GM23338 (cell line): ENCODE results near the gene BRD7. TPM values are rescaled to one million over a fixed set of nuclear protein-coding genes. Genes with fewer than 3 reads are reported as not detected.

ENCODE experiments used
- ATAC-seq: fragments of 200-7000 bp; cut with Tn5 transposase; 3 replicates; pipeline ENCODE4 v1.9.1; 2020
- DNase-seq: peaks from one replicate; pipeline ENCODE4 v3.0.0-alpha.2; 2015; ENCODE audit warnings: low spot score
- H2AFZ ChIP-seq: fragments of 200-600 bp; sonication (generic); 2 replicates; pipeline ENCODE4 v1.8.0; 2016; ENCODE audit warnings: antibody characterized with exemption, mild to moderate bottlenecking, moderate library complexity
- H3F3A ChIP-seq: fragments of 200-600 bp; sonication (generic); replicated peaks from 2 replicates; pipeline ENCODE4 v1.8.0; 2017; ENCODE audit warnings: antibody characterized with exemption, mixed run types, low read depth
- H3K27ac ChIP-seq: fragments of 200-600 bp; sonication (generic); 2 replicates; pipeline ENCODE4 v1.6.1; 2016; ENCODE audit warnings: low read depth
- H3K27me3 ChIP-seq: fragments of 200-600 bp; sonication (generic); 2 replicates; pipeline ENCODE4 v1.8.0; 2016; ENCODE audit warnings: mild to moderate bottlenecking, mixed run types, moderate library complexity; ENCODE audit not compliant: insufficient read depth
- H3K36me3 ChIP-seq: fragments of 200-600 bp; sonication (generic); 2 replicates; pipeline ENCODE4 v1.8.0; 2016; ENCODE audit warnings: mild to moderate bottlenecking; ENCODE audit not compliant: insufficient read depth
- H3K4me1 ChIP-seq: fragments of 200-600 bp; sonication (generic); 2 replicates; pipeline ENCODE4 v1.8.0; 2016; ENCODE audit warnings: mild to moderate bottlenecking, moderate library complexity; ENCODE audit not compliant: insufficient read depth
- H3K4me2 ChIP-seq: fragments of 200-600 bp; sonication (generic); 2 replicates; pipeline ENCODE4 v1.7.1; 2017; ENCODE audit warnings: mixed run types
- H3K4me3 ChIP-seq: fragments of 200-600 bp; sonication (generic); 2 replicates; pipeline ENCODE4 v1.6.1; 2016; ENCODE audit warnings: mixed run types
- H3K79me2 ChIP-seq: fragments of 200-600 bp; sonication (generic); replicated peaks from 2 replicates; pipeline ENCODE4 v1.8.0; 2017; ENCODE audit warnings: mild to moderate bottlenecking; ENCODE audit not compliant: insufficient read depth
- H3K9me2 ChIP-seq: fragments of 200-600 bp; sonication (generic); 2 replicates; pipeline ENCODE4 v1.8.0; 2017; ENCODE audit not compliant: insufficient read depth
- H4K20me1 ChIP-seq: fragments of 200-600 bp; sonication (generic); replicated peaks from 2 replicates; pipeline ENCODE4 v1.8.0; 2017; ENCODE audit warnings: mild to moderate bottlenecking; ENCODE audit not compliant: insufficient read depth
- H3K27ac Mint-ChIP-seq: 2 replicates; pipeline ENCODE4 v1.8.0; 2020; ENCODE audit warnings: inconsistent platforms, mild to moderate bottlenecking, moderate library complexity, mixed read lengths
- H3K27me3 Mint-ChIP-seq: 3 replicates; pipeline ENCODE4 v1.8.0; 2022; ENCODE audit warnings: low read depth, mild to moderate bottlenecking, moderate library complexity, mixed read lengths, inconsistent platforms; ENCODE audit not compliant: insufficient read depth, poor library complexity
- H3K36me3 Mint-ChIP-seq: 3 replicates; pipeline ENCODE4 v1.8.0; 2021; ENCODE audit warnings: low read depth, mild to moderate bottlenecking, inconsistent platforms, moderate library complexity, mixed read lengths
- H3K4me1 Mint-ChIP-seq: 3 replicates; pipeline ENCODE4 v1.8.0; 2020; ENCODE audit warnings: mild to moderate bottlenecking, inconsistent platforms, mixed read lengths
- H3K4me3 Mint-ChIP-seq: 3 replicates; pipeline ENCODE4 v1.8.0; 2021; ENCODE audit warnings: moderate library complexity, mild to moderate bottlenecking, inconsistent platforms, mixed read lengths
- H3K9me3 Mint-ChIP-seq: 3 replicates; pipeline ENCODE4 v1.8.0; 2020; ENCODE audit warnings: moderate library complexity, mild to moderate bottlenecking, inconsistent platforms, mixed read lengths
- CREB1 ChIP-seq: fragments of 250-450 bp; sonication (Bioruptor Pico); IDR thresholded peaks from 2 replicates; pipeline ENCODE4 v1.5.0; 2020; ENCODE audit warnings: low read depth, mild to moderate bottlenecking, moderate library complexity
- CTCF ChIP-seq, 2 experiments: fragments of 200-600 bp in 1 of 2; sonication (generic) in 1 of 2; conservative IDR thresholded peaks; 2 replicates each; pipeline versions ENCODE4 v1.5.1 to v1.6.1; 2016 to 2017; ENCODE audit warnings: antibody characterized with exemption in 2 of 2, low read depth in 2 of 2, mild to moderate bottlenecking in 2 of 2, moderate library complexity in 1 of 2
- EZH2 ChIP-seq: fragments of 200-600 bp; sonication (generic); IDR thresholded peaks from one replicate; pipeline ENCODE4 v1.8.0; 2017; ENCODE audit warnings: antibody characterized with exemption, mild to moderate bottlenecking, low read depth; ENCODE audit not compliant: unreplicated experiment
- EZH2phosphoT487 ChIP-seq: fragments of 200-600 bp; sonication (generic); IDR thresholded peaks from one replicate; pipeline ENCODE4 v1.8.1; 2018; ENCODE audit warnings: antibody characterized with exemption; ENCODE audit not compliant: unreplicated experiment
- JUNB ChIP-seq: IDR thresholded peaks from one replicate; pipeline ENCODE4 v1.6.1; 2016; ENCODE audit warnings: antibody characterized with exemption; ENCODE audit not compliant: unreplicated experiment
- NANOG ChIP-seq: IDR thresholded peaks from 2 replicates; pipeline ENCODE4 v1.6.1; 2016; ENCODE audit warnings: antibody characterized with exemption, borderline replicate concordance
- POLR2AphosphoS5 ChIP-seq: IDR thresholded peaks from 2 replicates; pipeline ENCODE4 v1.6.1; 2016; ENCODE audit warnings: antibody characterized with exemption, low read depth
- REST ChIP-seq: IDR thresholded peaks from one replicate; pipeline ENCODE4 v1.6.1; 2018; ENCODE audit warnings: antibody characterized with exemption; ENCODE audit not compliant: unreplicated experiment
- STAT1 ChIP-seq: IDR thresholded peaks from one replicate; pipeline ENCODE4 v1.6.1; 2016; ENCODE audit warnings: antibody characterized with exemption; ENCODE audit not compliant: unreplicated experiment
- ZNF114 ChIP-seq: fragments of 250-450 bp; sonication (Bioruptor Pico); IDR thresholded peaks from 2 replicates; pipeline ENCODE4 v1.5.0; 2020; ENCODE audit warnings: mild to moderate bottlenecking, moderate library complexity
- ZNF331 ChIP-seq: fragments of 250-450 bp; sonication (Bioruptor Pico); IDR thresholded peaks from 2 replicates; pipeline ENCODE4 v1.5.0; 2020; ENCODE audit warnings: low read depth, mild to moderate bottlenecking, moderate library complexity
- polyA plus RNA-seq: library from polyadenylated mRNA; unstranded; fragments of >200 nt; fragmentation: Nextera tagmentation; extraction: Ambion mirVana; gene quantifications from 2 replicates; pipeline ENCODE4 v1.2.1, GENCODE V29; 2016
- total RNA-seq: library from RNA; depleted of rRNA; stranded (reverse); fragments of >200 nt; shearing (Covaris generic); gene quantifications from 2 replicates; pipeline ENCODE4 v1.2.3, GENCODE V29; 2014

BRD7 gene
- total and polyA plus RNA-seq, 2 experiments from 2014 or later, result 93.0 to 149 TPM

- ATAC-seq, result no peak
- Histone ChIP-seq H3K27me3 (no peaks in the 10 kb centered on the region), H3K9me2 (no peaks in the 10 kb centered on the region), H3K27ac (no peak overlapping the region), H2AFZ (no peak overlapping the region), H3K36me3 (no peaks in the 10 kb centered on the region), H3K4me1 (no peaks in the 10 kb centered on the region), H3K79me2 (no peaks in the 10 kb centered on the region), H4K20me1 (no peaks in the 10 kb centered on the region), H3F3A (no peaks in the 10 kb centered on the region), H3K4me3 (no peak overlapping the region), H3K4me2 (no peak overlapping the region)
- Mint-ChIP-seq H3K4me3 (no peak overlapping the region), H3K9me3 (no peaks in the 10 kb centered on the region; the same call in 2 of the 3 replicates), H3K27me3 (peaks cover 2% of the 10 kb centered on the region), H3K4me1 (no peaks in the 10 kb centered on the region), H3K27ac (no peak overlapping the region), H3K36me3 (no peaks in the 10 kb centered on the region)
- DNase-seq, result no peak
- TF ChIP-seq ZNF331 (CRISPR knock-in tag) (no peak), EZH2 (no peak), JUNB (no peak), NANOG (no peak), ZNF114 (CRISPR knock-in tag) (no peak), EZH2phosphoT487 (no peak), CREB1 (no peak)
Measured at GRCh38 chr16:50299508-50300105, 69.2 kb downstream of the BRD7 start.

GRCh38 chr16:50298591-50299507, 69.9 kb downstream of the BRD7 start:
- H3K27ac Mint-ChIP-seq, result no peak overlapping the region
- no peak overlapping the region for H3K4me3 ChIP-seq

More at GRCh38 chr16:50298591-50299507, 69.9 kb downstream of the BRD7 start:
- Histone ChIP-seq H4K20me1 (no peaks in the 10 kb centered on the region), H3F3A (no peaks in the 10 kb centered on the region), H3K27me3 (no peaks in the 10 kb centered on the region), H3K36me3 (no peaks in the 10 kb centered on the region), H3K27ac (no peak overlapping the region), H2AFZ (no peak overlapping the region), H3K4me2 (no peak overlapping the region), H3K79me2 (no peaks in the 10 kb centered on the region), H3K9me2 (no peaks in the 10 kb centered on the region), H3K4me1 (no peaks in the 10 kb centered on the region)
- DNase-seq, result no peak
- Mint-ChIP-seq H3K36me3 (no peaks in the 10 kb centered on the region), H3K9me3 (no peaks in the 10 kb centered on the region; the same call in 2 of the 3 replicates), H3K4me1 (no peaks in the 10 kb centered on the region), H3K4me3 (no peak overlapping the region), H3K27me3 (peaks cover 2% of the 10 kb centered on the region)
- ATAC-seq, result no peak
- TF ChIP-seq STAT1 (no peak), JUNB (no peak), POLR2AphosphoS5 (no peak), CREB1 (no peak), CTCF (conservative IDR thresholded peaks at IDR 0.05; ENCODE audit: low read depth in 2 of 2) (no peak), REST (no peak), NANOG (no peak)
